Measurements from ENCODE around the gene FKBP11.

The FKBP11 gene

DNA sequence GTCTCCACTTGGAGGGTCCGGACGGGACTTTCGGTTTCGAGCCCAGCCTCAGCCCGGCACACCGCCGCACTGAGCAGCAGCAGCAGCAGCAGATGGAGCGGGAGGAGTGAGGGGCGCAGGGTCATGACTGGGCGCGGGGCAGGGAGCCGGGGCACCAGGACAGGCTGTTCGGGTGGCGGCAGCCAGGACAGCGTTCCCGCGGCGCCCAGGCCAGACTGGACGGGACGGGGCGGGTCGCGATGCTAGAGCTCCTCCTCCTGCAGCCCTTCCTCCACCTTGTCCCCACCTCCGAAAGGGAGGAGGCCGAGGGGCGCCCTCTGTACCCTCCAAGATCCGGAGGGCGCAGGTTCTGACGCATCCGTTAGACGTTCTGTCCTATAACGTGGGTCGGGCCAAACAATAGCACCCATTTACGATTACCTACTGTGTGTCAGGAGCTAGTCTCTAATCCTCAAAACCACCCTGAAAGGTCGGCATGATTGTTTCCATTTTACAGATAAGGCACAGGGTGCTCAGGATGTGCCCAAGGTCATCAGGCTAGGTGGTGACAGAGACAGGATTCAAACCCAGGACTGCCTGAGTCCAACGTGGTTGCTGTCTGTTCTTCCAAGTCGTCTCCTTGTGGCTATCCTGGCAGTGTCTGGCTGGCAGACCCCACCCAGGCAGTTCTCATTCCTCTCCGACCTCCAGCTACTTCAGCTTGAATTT, at the start of gene FKBP11:
Gene FKBP11 (minus strand): TSS at position 189 of the 708 bp plus-strand sequence. CDS start 64 bp downstream, at position 125.
- DNase-seq (ENCODE audit: low read depth): peak; percentile 25
- peak within 1 kb of the TSS; percentile 70 for H3K4me3 ChIP-seq (ENCODE audit: low read depth, low read length)

DNA sequence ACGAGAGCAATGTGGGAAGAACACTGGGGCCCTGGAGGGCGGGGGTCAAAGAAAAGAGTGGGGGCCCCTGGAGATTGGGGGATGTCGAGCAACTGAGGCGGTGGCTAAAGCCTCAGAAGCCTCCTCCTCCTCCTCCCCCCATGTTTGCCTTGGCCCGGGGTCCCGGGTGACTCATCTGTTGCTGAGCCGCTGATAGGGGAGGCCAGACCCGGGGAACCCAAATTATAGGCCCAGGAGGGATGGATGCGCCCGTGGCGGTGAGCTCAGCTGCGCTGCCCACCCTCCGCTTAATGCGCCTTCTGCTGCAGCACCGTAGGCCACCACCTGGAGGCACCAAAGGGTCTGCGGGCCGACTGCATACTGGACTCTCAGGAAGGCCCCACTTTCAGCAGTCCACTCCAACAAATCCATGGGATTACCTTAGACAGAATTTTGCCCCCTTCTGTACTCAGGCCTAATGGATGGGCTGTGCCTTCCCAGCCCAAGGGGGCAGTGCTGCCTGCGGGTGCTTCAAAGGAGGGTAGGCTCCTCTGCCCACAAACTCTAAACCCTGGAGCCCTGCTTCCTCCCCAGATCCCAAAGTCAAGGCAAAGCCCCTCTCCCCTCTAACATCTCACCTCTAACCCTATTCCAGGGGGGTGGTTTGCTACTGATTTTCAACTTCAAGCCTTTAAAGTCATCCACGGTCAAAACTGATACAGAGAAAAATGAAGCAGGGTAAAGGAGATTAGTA, 48.8 kb upstream of the FKBP11 start:
- DNase-seq (ENCODE audit: low read depth): no peak
- no peak overlapping the region for H3K4me3 ChIP-seq (ENCODE audit: low read depth, low read length)

- H3K4me3 ChIP-seq (ENCODE audit: low read depth, low read length): no peak overlapping the region
- no peak for DNase-seq (ENCODE audit: low read depth)
Observed at GRCh38 chr12:48973531-48973930, 48.2 kb upstream of the FKBP11 start.

- DNase-seq (ENCODE audit: low read depth): no peak
- no peak overlapping the region for H3K4me3 ChIP-seq (ENCODE audit: low read depth, low read length)
Observed at GRCh38 chr12:48972952-48973483, 47.7 kb upstream of the FKBP11 start.

DNA sequence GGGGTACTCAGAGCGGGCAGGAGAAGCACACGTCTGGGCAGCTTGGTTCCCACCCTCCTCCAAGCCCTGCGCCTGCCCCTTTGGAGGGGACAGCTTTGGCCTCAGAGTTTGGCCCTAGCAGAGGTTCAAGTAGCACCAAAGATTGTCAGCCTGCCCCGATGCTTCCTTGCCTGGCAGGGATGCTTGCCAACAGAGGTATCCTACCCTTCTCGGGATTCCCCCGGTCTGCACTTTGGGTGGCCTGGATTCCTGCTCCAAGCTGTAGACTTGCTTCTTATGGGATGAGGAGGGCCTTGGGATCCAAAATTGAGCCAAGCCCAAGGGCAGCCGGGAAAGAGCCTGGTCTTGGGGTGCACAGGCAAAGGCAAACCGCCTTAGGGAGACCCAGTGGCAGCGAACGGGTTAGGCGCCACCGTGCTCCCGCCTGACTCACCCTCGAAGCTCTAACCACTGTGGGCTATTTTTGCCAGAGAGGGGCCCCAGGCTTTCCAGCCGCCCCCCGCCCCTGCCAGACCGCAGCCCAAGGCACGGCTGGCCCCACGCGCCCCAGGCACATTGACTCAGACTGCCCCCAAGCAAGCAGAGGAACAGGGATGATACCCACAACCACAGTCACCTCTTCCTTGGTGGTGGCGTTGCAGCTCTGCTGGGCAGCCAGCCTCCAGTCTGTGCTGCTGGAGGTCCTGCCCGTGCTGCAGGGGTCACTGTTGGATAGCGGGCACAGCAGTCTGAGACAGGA, 47.1 kb upstream of the FKBP11 start:
- H3K4me3 ChIP-seq (ENCODE audit: low read depth, low read length): no peak overlapping the region
- no peak for DNase-seq (ENCODE audit: low read depth)

GRCh38 chr12:48970702-48971334, 45.5 kb upstream of the FKBP11 start:
- peak overlapping the region; percentile 27 for H3K4me3 ChIP-seq (ENCODE audit: low read depth, low read length)
- no peak for DNase-seq (ENCODE audit: low read depth)

GRCh38 chr12:48969833-48970701, 44.8 kb upstream of the FKBP11 start:
- H3K4me3 ChIP-seq (ENCODE audit: low read depth, low read length): no peak overlapping the region

DNA sequence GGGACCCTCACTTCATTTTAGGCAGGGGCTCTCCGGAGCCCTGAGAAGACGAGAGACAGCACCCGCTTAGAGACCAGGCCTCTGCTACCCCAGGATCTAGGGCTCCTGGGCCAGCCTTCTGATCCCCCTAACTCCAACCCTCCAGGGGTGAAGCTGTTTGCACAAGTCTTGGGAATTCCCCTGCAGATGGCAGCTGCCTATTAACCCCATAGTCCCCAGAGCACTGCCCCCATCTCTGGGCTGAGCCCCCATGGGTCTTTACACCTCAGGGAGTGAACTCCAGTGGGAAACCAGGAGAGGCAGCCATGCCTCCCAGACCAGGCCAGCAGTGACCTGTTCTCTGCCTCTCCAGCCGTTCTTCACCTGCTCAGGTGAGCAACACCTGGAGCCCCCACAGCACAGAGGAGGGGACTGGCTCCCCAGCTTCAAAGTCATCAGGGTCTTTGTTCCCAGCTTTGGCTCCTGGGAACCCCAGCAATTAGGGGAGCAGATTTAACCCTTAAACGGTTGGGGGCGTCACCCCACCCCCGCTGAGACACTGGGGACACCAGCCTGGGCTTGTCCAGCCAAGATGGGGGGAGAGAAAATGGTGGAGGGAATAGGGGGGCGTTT, 44.0 kb upstream of the FKBP11 start:
- DNase-seq (ENCODE audit: low read depth): no peak
- H3K4me3 ChIP-seq (ENCODE audit: low read depth, low read length): no peak overlapping the region

More at GRCh38 chr12:48969833-48970701, 44.8 kb upstream of the FKBP11 start:
- no peak for DNase-seq (ENCODE audit: low read depth)

- H3K4me3 ChIP-seq (ENCODE audit: low read depth, low read length): no peak overlapping the region
- DNase-seq (ENCODE audit: low read depth): no peak
Observed at GRCh38 chr12:48968467-48968866, 43.2 kb upstream of the FKBP11 start.

- DNase-seq (ENCODE audit: low read depth): no peak
- H3K4me3 ChIP-seq (ENCODE audit: low read depth, low read length): no peak overlapping the region
Observed at GRCh38 chr12:48967991-48968390, 42.7 kb upstream of the FKBP11 start.

DNA sequence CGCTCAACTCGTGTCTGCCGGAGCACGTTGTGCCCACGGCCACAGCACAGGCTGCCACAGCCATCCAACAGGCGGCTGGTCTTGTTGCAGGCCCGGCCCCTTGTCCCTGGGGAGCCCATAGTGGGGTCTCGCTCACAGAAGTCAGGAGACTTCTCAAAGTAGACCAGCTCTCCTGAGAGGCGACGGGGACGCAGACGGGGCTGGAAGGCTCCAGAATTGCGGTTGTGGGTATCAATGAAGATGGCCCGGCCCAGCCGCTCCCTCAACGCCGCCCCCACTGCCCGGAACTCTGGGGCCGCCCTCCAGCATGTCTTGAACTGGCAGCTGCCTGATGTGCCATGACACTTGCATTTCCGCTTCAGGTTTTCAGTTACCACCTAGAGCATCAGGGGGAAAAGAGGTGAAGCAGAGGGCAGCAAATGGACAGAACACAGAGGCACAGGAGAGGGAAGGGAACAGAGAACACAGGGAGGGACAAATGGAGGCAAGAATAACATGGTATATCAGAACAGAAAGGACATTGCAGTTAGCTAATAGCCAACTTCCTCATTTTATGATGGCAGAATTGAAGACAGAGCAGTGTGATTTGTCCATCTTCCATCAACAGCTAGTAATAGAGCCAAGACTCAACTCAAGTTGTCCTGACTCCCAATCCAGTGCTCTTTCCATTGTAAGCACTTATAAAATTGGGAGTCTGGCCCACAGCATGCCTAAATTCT, 41.0 kb upstream of the FKBP11 start:
- no peak for DNase-seq (ENCODE audit: low read depth)
- no peak overlapping the region for H3K4me3 ChIP-seq (ENCODE audit: low read depth, low read length)

DNA sequence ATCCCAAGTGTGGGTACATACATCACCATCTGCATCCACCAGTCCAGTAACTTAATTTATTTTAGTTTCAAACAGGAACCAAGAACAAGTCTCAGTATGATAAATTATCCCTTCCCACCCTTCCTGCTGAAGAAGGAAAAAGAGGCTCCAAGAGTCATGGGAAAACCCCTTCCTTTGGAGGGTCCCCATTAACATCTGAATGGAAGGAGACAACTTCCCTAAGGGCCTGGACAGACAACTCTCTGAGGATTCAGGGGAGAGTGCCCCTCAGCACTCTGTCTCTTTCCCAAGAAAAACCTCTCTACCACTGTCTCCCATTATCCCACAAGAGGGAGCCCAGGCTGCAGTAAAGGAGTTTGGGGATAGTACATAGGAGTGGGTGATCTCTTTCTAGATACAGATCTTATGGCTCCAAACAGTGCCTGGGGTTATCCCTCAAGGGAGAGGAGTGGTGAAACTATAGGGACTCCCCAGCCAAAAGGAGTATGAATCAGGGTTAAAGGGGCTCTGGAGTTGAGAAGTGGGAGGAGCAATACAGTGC, 40.1 kb upstream of the FKBP11 start:
- H3K4me3 ChIP-seq (ENCODE audit: low read depth, low read length): no peak overlapping the region
- DNase-seq (ENCODE audit: low read depth): no peak

DNA sequence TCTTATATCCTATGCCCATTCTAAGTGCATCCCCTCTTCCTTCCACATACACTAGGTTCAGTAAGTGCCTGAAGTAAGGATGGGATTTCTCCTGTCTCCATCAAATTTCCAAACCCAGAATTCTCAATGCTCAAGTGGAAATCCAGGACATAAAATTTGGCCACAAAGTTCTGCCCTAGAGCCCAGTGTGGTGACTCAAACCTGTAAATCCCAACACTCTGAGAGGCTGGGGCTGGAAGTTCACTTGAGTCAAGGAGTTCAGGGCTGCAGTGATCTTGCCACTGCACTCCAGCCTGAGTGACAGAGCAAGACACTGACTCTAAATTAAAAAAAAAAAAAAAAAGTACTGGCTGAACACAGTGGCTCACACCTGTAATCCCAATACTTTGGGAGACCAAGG, 36.5 kb upstream of the FKBP11 start:
- no peak for DNase-seq (ENCODE audit: low read depth)
- H3K4me3 ChIP-seq (ENCODE audit: low read depth, low read length): no peak overlapping the region

DNA sequence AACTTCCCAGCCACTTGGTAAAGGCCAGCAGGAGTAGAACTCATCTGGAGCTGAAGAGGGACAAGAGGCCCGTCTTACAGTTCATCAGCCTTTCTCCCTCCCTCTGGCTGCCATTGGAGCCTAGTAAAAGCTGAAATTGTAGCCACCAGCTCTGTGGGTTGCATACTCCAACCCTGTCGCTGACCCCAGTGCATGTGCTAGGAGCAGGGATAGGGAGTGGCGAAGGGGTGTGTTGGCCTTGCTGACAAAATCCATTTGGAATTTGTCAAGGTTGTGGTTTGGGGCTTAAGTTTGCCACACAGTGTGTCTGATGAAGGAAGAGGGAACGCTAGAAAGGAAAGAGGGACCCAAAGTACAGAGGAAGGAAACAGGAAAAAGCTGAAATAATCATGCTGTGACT, 36.0 kb upstream of the FKBP11 start:
- DNase-seq (ENCODE audit: low read depth): no peak
- H3K4me3 ChIP-seq (ENCODE audit: low read depth, low read length): no peak overlapping the region

DNA sequence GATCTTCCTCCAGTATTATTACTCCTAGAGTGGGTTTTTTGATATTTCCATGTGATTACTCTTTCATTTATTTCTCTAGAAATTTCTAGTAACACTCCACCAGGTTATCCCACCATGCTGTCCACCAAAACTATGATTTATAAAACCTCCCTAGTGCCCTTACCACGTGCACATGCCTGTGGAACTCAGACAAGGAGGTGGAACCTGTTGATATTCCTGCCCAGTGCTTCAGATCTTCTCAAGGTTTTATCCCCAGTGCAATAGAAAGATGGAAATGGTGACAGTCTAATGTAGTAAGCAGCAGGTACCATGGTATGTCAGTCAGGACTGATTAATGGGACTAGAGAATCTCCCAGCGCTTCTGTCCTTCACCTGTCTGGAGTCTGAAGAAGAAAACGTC, 35.5 kb upstream of the FKBP11 start:
- no peak overlapping the region for H3K4me3 ChIP-seq (ENCODE audit: low read depth, low read length)
- DNase-seq (ENCODE audit: low read depth): no peak

GRCh38 chr12:48958049-48958388, 32.7 kb upstream of the FKBP11 start:
- peak overlapping the region; percentile 95 for H3K4me3 ChIP-seq (ENCODE audit: low read depth, low read length)
- no peak for DNase-seq (ENCODE audit: low read depth)

DNA sequence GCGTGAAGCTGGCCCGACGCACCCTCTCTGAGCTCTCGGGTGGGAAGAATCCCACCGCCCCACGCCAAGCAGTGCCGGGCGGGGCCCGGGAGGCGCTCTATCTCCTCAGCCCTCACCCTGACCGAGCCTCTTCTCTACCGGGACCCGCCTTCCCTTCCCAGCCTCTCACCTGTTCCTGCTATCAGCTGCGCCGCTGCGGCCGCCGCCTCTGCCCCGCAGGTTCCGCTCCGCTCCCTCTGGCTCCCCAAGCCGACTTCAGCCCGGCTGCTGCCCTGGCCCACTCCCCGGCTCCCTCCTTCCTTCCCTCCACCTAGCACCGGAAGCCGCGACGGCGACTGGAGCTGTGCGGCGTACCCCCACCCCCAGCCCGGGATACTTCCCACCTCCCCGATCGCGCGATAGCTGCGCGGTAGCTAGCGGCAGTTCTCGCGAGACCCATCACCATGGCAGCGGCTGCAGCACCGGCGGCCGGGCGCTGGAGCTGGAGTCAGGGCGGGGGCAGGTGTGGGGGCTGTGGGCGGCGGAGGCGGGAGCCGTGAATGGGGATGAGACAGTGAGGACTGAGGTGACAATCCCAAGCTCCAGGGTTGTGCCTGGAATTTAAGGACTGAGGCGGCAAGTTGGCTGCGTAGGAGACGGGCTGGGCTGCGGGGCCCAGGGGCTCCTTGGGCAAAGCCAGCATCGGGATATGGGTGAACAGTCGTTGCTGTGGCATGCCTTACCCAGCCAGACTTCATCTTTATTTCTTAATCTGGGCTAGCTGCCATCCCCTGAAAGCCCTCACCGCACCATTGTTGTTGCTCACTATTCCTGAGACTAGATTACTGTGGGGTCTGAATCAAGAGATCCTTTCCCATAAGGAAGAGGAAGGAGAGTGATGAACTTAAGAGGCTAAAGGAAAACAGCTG, 32.1 kb upstream of the FKBP11 start, which contains the start of gene ARF3:
Gene ARF3 (minus strand): TSS at position 347 of the 908 bp plus-strand sequence. CDS start 16,392 bp downstream, outside the sequence.
- H3K4me3 ChIP-seq (ENCODE audit: low read depth, low read length): peak within 1 kb of the TSS; percentile 95
- DNase-seq (ENCODE audit: low read depth): peak; percentile 70
